Activated CD4-positive, alpha-beta T cell treated with anti-CD3 and anti-CD28 coated beads, Interleukin-2, amount 10 ng/mL, durations not matched to agents 7 days and 5 days (primary cell): Measurements from ENCODE around the gene NOS1AP. TPM values are rescaled to one million over a fixed set of nuclear protein-coding genes. Genes with fewer than 3 reads are reported as not detected.
"Not testable (repeated sequence)": the region's sequence is repeated elsewhere in the genome, so short reads cannot be mapped to it uniquely, and the experiment has no call there.

ENCODE experiments used
- CTCF ChIA-PET: fragments of 350-600 bp; sonication (Branson Sonifier 250); formaldehyde crosslinking; loops from one replicate; lab custom pipeline; 2021; ENCODE audit warnings: antibody characterized with exemption; lab: Charles Lee
- POLR2A ChIA-PET: fragments of 350-600 bp; sonication (Branson Sonifier 250); formaldehyde crosslinking; loops from one replicate; lab custom pipeline; 2021; ENCODE audit warnings: antibody characterized with exemption; lab: Charles Lee
- DNase-seq: peaks from one replicate; pipeline ENCODE4 v3.0.0-alpha.2; 2020
- H3K27ac Mint-ChIP-seq: one replicate; pipeline ENCODE4 v1.8.0; 2021; ENCODE audit warnings: mild to moderate bottlenecking, moderate library complexity, mixed read lengths
- H3K27me3 Mint-ChIP-seq: one replicate; pipeline ENCODE4 v1.8.0; 2021; ENCODE audit warnings: mixed read lengths
- H3K36me3 Mint-ChIP-seq: one replicate; pipeline ENCODE4 v1.8.0; 2021; ENCODE audit warnings: low read depth, mixed read lengths
- H3K4me1 Mint-ChIP-seq: one replicate; pipeline ENCODE4 v1.8.0; 2021; ENCODE audit warnings: mixed read lengths
- H3K4me3 Mint-ChIP-seq: one replicate; pipeline ENCODE4 v1.8.0; 2021; ENCODE audit warnings: mild to moderate bottlenecking, moderate library complexity, mixed read lengths
- H3K9me3 Mint-ChIP-seq: one replicate; pipeline ENCODE4 v1.8.0; 2021; ENCODE audit warnings: mixed read lengths
- total RNA-seq, 2 experiments: library from RNA; stranded (reverse); gene quantifications; one replicate each; pipeline ENCODE4 v1.2.3, GENCODE V29; 2021

NOS1AP gene
- total RNA-seq, 2 experiments from 2014 or later = 0.06 TPM; not detected in 1

DNA sequence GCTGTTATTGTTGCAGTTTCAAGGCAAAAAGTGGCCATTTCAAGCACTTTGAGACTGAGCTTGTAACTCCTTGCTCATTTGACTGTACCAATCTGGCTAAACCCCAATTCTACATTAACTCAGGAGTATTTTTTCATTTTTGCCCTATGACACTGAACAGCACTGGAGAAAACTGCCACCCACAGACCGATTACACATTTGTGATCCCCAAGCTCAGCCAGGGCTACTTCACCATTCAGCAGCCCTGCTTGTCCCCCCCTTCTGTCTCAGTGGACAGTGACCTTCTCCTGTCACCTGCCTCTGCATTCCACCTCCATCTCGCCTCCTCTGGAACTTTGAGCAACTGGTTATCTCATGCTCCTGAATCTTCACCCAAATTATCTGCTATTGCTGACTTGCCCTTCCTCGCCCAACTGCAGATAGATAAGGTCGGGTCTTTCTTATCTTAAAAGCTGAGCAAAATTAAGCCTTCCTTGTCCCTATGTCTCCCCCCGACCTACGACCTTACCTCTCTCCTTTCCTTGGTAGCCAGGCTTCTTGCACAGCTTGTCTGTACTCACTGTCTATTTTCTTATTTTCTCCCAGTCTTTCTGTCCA lies 281.9 kb downstream of the NOS1AP start:
- ChIA-PET CTCF (interaction anchor here (0.9 kb wide), 1 partner anchor 50 kb away, joined by 4 read pairs; no protein-coding TSS in a partner anchor), POLR2A (no interaction called here)
- no peak overlapping the region for H3K27ac Mint-ChIP-seq
- no peak overlapping the region for H3K4me3 Mint-ChIP-seq
- no peak for DNase-seq
- H3K9me3 Mint-ChIP-seq = no peaks in the 10 kb centered on the region
- H3K36me3 Mint-ChIP-seq = no peaks in the 10 kb centered on the region
- H3K27me3 Mint-ChIP-seq = peaks cover 7% of the 10 kb centered on the region
- no peaks in the 10 kb centered on the region for H3K4me1 Mint-ChIP-seq

DNA sequence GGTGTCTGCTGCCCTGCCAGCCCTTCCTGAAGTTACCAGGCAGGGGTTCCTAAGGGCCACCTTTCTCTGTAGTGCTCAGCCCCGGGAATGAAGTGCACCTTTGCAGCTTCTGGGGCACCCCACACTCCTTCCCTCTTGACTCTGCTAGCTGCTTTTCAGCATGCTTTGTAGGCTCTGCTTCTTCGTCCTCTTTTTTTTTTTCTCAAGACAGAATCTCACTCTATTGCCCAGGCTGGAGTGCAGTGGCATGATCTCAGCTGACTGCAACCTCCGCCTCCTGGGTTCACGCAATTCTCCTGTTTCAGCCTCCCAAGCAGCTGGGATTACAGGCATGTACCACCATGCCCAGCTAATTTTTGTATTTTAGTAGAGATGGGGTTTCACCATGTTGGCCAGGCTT lies 282.4 kb downstream of the NOS1AP start:
- H3K27me3 Mint-ChIP-seq, H3K27ac Mint-ChIP-seq, H3K4me1 Mint-ChIP-seq, POLR2A ChIA-PET, H3K36me3 Mint-ChIP-seq, DNase-seq, H3K4me3 Mint-ChIP-seq, H3K9me3 Mint-ChIP-seq: not testable (repeated sequence)
- CTCF ChIA-PET = interaction anchor here (0.9 kb wide), 1 partner anchor 50 kb away, joined by 4 read pairs; no protein-coding TSS in a partner anchor

DNA sequence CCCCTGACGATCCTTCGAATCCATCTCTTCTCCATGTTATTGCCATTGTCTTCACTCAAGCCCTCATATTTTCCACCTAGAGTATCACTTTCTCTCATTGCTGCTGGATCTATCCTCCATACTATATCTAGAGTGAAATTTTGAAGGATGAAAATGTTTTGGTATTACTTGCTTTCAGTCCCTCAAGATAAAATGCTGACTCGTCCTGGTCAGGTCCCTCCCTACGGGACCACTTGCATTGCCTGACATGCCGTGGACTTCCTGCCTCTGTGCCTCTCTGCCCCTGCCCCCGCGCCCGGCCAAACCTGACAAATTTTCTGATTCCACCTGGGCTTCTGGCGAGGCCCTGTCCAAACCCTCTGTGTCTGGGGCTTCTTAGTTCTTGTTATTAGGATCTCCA lies 283.6 kb downstream of the NOS1AP start:
- H3K27ac Mint-ChIP-seq = no peak overlapping the region
- DNase-seq = no peak
- H3K4me3 Mint-ChIP-seq = no peak overlapping the region
- H3K4me1 Mint-ChIP-seq = no peaks in the 10 kb centered on the region
- H3K27me3 Mint-ChIP-seq = peaks cover 7% of the 10 kb centered on the region
- ChIA-PET CTCF (no interaction called here), POLR2A (no interaction called here)
- no peaks in the 10 kb centered on the region for H3K9me3 Mint-ChIP-seq
- H3K36me3 Mint-ChIP-seq = no peaks in the 10 kb centered on the region

DNA sequence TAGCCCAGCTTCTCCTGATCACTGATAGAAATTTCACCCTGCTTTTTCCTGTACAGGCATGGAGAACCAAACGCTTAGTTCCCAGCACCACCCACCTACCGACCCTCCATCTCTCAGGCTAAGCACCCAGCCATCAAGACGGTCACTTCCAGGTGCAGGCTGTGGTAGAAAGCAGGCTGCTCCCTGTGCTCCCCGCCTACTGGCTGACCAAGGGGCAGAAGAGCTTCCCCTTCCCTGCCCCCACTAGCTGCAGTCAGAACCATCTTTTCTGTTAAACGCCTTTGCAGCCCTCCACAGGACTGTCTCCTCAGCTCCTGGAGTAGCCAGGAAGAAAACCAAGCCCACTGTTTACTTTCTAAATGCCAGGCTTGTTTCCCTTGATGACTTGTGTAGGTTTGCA lies 284.2 kb downstream of the NOS1AP start:
- Mint-ChIP-seq H3K36me3 (no peaks in the 10 kb centered on the region), H3K9me3 (no peaks in the 10 kb centered on the region), H3K27ac (no peak overlapping the region), H3K4me1 (no peaks in the 10 kb centered on the region), H3K4me3 (no peak overlapping the region), H3K27me3 (peaks cover 7% of the 10 kb centered on the region)
- POLR2A ChIA-PET = no interaction called here
- DNase-seq = no peak
- CTCF ChIA-PET = interaction anchor here (0.6 kb wide), 1 partner anchor 137 kb away, joined by 3 read pairs; no protein-coding TSS in a partner anchor

DNA sequence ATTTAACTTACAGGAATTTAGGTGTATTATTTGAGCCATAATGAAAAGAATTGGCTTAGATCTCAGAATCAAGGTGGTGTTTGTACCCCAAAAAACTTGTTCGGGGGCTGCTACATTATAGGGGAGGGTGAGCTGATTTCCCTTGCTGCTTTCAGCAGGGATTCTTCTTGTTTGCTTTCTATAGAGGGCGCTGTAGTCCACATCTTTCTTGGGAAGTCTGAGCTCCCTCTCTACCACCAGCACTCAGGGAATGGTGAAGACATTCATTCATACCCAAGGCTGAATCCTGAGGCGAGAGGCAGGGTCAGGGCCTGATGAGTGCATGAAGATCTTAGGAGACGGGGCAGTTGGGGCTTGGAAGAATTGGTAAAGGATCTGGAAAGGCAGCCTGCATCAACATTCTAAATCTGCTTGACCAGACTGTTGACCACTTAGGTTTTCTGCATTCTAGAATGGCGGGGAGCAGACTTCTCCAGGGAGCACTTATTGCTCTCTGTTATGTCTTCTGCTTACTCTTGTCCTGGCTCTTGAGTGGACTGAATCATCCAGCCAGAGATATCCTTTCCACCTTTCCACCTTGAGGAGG lies 288.3 kb downstream of the NOS1AP start:
- no peak for DNase-seq
- no peaks in the 10 kb centered on the region for H3K4me1 Mint-ChIP-seq
- ChIA-PET POLR2A (no interaction called here), CTCF (interaction anchor here (1.5 kb wide), 1 partner anchor 9 kb away, joined by 5 read pairs; no protein-coding TSS in a partner anchor)
- H3K4me3 Mint-ChIP-seq = no peak overlapping the region
- H3K27ac Mint-ChIP-seq = no peak overlapping the region
- no peaks in the 10 kb centered on the region for H3K9me3 Mint-ChIP-seq
- H3K27me3 Mint-ChIP-seq = no peaks in the 10 kb centered on the region
- no peaks in the 10 kb centered on the region for H3K36me3 Mint-ChIP-seq

DNA sequence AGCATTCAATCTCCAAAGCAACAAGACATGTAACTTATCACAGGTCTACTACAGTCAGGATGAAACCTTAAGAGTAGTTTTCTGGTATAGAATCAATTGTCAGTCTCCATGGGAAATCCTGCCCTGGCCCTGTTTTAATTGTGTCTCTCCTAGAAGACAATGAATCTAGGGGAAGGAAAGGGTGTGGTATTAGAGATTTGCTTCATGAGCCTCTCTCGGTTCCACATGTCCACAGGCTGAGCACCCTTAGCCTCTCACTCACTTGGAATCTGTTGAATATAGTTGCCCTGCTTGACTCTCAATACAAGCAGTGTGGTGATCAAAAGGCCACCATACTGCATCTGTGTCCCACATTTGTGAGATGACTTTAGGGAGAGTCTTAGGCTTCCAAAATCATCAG lies 289.4 kb downstream of the NOS1AP start:
- Mint-ChIP-seq H3K4me1 (no peaks in the 10 kb centered on the region), H3K36me3 (no peaks in the 10 kb centered on the region), H3K9me3 (no peaks in the 10 kb centered on the region), H3K27ac (no peak overlapping the region), H3K27me3 (no peaks in the 10 kb centered on the region), H3K4me3 (no peak overlapping the region)
- ChIA-PET POLR2A (no interaction called here), CTCF (interaction anchor here (0.7 kb wide), 1 partner anchor 288 kb away, joined by 3 read pairs; no protein-coding TSS in a partner anchor)
- DNase-seq = no peak

DNA sequence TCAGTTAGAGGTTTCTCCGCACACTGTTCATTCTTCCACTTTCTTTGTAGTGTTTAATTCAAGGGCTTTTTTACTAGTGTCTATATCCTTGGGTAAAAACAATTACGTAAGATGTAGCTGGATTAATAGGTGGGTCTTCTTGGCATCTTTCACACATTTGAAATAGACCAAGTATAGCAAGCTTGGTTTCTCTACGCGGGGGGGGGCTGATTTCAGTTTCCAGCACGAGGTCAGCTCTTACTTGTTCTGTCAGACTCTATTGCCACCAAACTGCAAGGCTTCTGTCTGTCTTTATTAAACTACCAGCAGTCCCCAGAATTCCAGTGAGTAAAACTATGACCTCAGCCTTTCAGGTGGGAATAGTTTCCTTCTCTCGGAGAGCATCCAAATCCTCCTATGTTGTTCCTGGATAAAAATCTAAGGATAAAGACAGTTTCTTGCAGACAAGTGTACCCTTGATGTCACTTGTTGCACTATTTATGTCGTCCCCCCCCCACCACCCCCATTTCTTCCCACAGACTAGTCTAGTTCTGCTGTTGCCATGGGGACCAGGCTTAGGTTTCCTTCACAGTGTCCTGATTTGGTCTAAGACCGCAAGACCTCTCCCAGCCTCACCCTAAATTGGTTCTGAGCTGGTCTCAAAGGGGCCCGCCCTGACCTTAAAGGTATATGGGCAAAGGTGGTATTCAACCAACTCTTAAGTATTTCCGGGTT lies 290.2 kb downstream of the NOS1AP start:
- no peaks in the 10 kb centered on the region for H3K9me3 Mint-ChIP-seq
- H3K27ac Mint-ChIP-seq = no peak overlapping the region
- no peaks in the 10 kb centered on the region for H3K36me3 Mint-ChIP-seq
- POLR2A ChIA-PET = no interaction called here
- no peak for DNase-seq
- no peak overlapping the region for H3K4me3 Mint-ChIP-seq
- CTCF ChIA-PET = interaction anchor here (0.7 kb wide), 1 partner anchor 289 kb away, joined by 3 read pairs; no protein-coding TSS in a partner anchor
- no peaks in the 10 kb centered on the region for H3K4me1 Mint-ChIP-seq
- H3K27me3 Mint-ChIP-seq = no peaks in the 10 kb centered on the region

DNA sequence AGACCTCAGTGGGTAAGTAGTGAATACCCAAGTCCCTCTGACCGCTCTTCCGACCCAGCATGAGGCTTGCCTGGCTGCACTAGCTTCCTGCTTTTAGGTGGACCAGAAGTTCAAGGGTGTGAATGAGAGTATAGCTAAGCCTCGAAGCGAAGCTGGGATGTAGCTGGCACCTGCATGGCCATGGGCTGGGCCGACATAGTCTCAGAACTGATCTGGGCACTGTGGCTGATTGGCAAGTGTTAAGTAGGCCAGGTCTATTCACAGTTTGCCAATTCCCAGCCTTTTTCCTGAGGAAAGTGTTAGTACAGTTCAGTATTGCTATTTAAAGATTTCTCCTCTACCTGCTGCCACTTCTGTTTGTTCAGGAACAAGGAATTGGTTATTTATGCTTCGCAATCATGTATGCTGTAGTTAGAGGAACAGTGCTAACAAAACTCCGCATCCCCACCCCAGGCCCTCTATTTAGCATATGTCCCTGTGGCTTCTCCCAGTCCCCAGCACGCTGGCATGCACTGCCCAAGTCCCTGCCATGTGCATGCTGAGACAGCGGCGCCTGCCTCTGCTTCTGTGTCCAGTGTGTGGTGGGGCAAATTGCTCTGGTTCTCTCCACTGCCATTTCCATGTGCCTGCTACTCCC lies 290.9 kb downstream of the NOS1AP start:
- Mint-ChIP-seq H3K27me3 (no peaks in the 10 kb centered on the region), H3K9me3 (no peaks in the 10 kb centered on the region), H3K36me3 (no peaks in the 10 kb centered on the region), H3K4me1 (no peaks in the 10 kb centered on the region), H3K27ac (no peak overlapping the region), H3K4me3 (no peak overlapping the region)
- ChIA-PET POLR2A (no interaction called here), CTCF (no interaction called here)
- no peak for DNase-seq

DNA sequence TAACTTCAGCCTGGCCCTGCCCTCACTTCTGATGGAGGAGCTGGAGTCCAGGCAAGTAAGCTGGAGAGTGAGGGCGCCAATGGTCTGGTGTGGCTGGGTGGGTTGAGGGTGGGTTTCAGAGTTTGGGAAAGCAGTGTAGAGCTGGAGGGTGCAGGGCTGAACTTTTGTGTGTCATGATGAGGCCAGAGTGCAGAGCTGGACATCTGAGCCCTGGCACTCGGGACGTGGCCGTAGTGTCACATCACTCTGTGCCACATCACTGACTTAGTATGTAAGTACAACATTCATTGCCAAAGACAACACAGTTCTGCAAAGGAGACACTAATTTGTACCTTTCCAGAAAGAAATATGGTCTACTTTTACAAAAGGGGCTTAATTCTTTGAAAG lies 291.4 kb downstream of the NOS1AP start:
- no peaks in the 10 kb centered on the region for H3K9me3 Mint-ChIP-seq
- no peak overlapping the region for H3K4me3 Mint-ChIP-seq
- H3K4me1 Mint-ChIP-seq = no peaks in the 10 kb centered on the region
- no peak for DNase-seq
- CTCF ChIA-PET = no interaction called here
- no peak overlapping the region for H3K27ac Mint-ChIP-seq
- H3K36me3 Mint-ChIP-seq = no peaks in the 10 kb centered on the region
- no peaks in the 10 kb centered on the region for H3K27me3 Mint-ChIP-seq
- POLR2A ChIA-PET = no interaction called here

DNA sequence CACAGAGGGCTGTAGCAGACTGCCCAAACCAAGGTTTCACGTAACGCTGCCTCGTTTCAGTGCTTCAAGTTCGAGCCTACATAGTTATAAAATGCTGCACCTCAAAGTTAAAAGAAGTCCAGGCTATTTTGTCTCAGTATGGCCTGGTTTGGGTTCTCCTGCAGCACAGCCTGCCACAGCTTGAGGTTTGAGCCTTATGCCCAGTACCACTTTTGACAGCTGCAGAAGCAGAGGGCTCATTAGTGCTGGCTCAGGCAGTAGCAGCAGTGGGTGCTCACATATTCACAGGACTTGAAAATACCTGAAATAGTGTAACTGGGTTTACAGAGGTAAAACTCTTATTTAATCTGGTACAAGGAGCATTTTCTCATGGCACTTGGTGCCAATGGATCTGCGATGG lies 291.9 kb downstream of the NOS1AP start:
- H3K4me1 Mint-ChIP-seq = no peaks in the 10 kb centered on the region
- no peaks in the 10 kb centered on the region for H3K27me3 Mint-ChIP-seq
- no peaks in the 10 kb centered on the region for H3K9me3 Mint-ChIP-seq
- H3K36me3 Mint-ChIP-seq = no peaks in the 10 kb centered on the region
- DNase-seq = no peak
- ChIA-PET CTCF (no interaction called here), POLR2A (no interaction called here)
- H3K4me3 Mint-ChIP-seq = no peak overlapping the region
- H3K27ac Mint-ChIP-seq = no peak overlapping the region

DNA sequence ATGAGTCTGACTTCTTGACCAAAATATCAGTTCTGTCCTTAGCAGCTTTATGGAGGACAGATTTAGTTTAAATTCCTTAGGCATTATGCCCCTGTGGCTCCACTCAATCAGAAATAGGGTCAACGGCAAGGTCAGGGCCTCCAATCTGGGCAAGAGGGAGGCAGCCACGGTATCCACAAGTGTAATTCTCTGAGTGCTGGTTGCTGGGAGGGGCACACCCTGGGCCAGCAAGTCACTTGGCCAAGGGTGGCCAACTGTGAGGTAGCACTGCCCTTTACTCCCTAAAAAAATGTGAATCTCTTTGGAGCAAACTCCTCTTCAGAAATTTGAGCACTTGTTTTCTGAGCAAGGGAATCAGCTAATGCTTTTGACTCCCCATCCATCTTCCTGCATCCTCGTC lies 294.3 kb downstream of the NOS1AP start:
- H3K27ac Mint-ChIP-seq = no peak overlapping the region
- H3K36me3 Mint-ChIP-seq = no peaks in the 10 kb centered on the region
- no peaks in the 10 kb centered on the region for H3K4me1 Mint-ChIP-seq
- no peak for DNase-seq
- H3K4me3 Mint-ChIP-seq = no peak overlapping the region
- ChIA-PET CTCF (interaction anchor here (0.6 kb wide), 1 partner anchor 42 kb away, joined by 3 read pairs; no protein-coding TSS in a partner anchor), POLR2A (no interaction called here)
- no peaks in the 10 kb centered on the region for H3K27me3 Mint-ChIP-seq
- H3K9me3 Mint-ChIP-seq = no peaks in the 10 kb centered on the region

DNA sequence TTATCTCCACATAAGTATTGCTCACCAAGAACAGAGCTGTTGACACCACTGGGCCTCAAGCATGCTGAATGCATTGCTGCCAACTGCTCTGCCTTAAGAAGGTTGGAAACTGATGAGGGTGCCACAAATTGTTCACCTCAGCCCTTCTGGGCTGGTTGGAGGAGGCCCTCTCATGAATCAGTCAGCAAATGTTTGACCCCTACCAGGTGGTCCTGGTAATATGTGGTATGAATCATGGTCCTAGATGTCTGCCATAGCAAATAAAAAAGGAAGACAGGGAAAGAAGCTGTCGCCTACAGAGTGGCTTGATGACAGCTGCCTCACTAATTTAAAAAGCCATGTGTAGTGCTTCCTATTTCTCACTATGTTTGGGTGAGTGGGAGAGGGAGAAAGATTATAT lies 295.0 kb downstream of the NOS1AP start:
- CTCF ChIA-PET = no interaction called here
- POLR2A ChIA-PET = no interaction called here
- no peak overlapping the region for H3K4me3 Mint-ChIP-seq
- H3K27me3 Mint-ChIP-seq = no peaks in the 10 kb centered on the region
- no peaks in the 10 kb centered on the region for H3K4me1 Mint-ChIP-seq
- no peak for DNase-seq
- no peaks in the 10 kb centered on the region for H3K9me3 Mint-ChIP-seq
- no peaks in the 10 kb centered on the region for H3K36me3 Mint-ChIP-seq
- H3K27ac Mint-ChIP-seq = no peak overlapping the region
